GM18909 (cell line): ENCODE data around the gene ACADL.
"Not testable (repeated sequence)": the region's sequence is repeated elsewhere in the genome, so short reads cannot be mapped to it uniquely, and the experiment has no call there.

Experiments used
- ATAC-seq: cut with Tn5 transposase; IDR thresholded peaks from one replicate; pipeline ENCODE4 v1.9.1; 2021; ENCODE audit warnings: mild to moderate bottlenecking; ENCODE audit not compliant: unreplicated experiment, poor library complexity

ACADL gene

DNA sequence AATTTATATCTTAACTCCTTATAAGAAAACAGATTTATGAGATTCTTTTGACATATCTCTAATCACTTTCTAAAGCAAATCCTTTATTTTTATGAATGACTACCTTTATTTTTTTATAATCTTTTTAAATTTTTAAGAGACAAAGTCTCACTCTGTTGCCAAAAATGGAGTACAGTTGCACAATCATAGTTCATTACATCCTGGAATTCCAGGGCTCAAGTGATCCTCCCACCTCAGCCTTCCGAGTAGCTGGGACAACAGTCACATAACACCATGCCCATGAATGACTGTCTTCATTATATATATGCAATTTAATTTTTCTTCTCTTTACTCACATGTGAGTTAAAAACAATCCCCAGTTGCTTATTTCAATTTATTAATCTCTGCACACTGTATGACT, 21.7 kb downstream of the ACADL start:
- no peak for ATAC-seq

DNA sequence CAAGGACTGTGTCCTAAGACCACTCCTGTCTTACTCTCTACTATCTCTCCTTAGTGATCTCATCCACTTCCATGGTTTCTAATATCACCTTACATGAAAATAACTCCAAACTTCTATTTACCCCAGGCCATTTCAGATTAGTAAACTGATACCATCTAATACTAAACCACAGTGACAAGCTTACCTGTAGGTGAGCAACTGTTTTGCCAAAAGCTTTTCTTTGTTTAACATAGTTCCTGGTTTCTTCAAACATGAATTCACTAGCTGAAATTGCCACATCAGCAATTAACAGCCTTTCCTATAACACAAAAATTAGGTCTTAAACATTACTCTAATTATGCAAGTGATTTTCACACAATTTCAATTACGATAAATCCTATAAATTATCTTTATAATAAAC, 22.1 kb downstream of the ACADL start:
- no peak for ATAC-seq

DNA sequence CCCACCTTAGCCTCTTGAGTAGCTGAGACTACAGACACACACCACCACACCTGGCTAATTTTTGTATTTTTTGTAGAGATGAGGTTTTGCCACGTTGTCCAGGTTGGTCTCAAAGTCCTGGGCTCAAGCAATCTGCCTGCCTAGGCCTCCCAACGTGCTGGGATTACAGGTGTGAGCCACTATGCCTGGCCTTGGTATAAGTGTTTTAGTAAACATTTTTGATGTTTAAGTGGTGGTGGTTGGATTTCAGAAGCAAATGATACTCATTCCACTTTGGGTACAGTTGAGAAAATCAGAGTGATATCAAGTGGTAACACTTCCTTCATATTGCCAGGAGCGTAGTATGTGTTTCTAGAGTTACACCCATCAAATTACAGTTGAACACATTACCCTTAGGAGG, 25.4 kb downstream of the ACADL start:
- no peak for ATAC-seq

DNA sequence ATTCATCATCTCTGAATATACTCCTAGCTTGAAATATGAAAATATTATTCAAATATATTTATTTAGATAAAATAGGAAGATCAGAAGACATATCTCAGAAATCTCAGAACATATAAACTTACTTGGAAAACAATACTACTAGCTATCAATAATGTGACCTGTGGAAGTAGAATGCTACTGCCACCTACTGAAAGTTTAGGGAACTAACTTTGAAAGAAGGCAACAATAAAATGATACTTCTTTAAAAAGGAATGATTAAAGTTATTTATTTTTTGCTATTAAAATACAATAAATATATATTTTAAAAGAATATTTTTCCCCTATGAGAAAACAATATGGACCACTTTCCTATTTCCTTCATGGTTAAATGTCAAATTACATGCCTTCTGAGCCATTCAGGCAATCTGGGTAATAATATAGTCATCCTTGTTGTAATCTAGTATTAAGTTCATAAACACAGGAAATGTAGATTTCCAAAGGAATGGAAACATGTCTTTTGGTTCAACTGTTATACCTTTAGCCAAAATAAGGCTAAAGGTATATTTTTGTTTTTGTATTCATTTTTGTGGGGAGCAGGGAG, 26.0 kb downstream of the ACADL start:
- ATAC-seq: peak; percentile 54

DNA sequence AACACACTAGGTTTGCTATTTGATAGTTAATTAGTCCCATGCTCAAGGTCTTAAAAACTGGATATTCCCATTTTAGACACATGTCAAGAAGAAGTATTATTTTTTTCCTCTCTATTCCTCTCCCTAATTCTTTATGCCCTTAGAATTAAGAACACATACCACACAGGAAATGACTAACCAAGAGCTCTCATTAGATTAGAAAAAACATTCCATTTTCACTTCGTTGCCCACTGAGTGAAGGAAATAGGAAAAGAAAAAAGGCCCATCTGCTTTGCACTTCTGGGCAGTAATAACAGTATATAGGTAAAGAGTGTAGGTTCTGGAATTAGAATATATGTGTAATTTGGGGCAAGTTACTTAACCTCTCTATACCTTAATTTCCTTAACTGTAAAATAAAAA, 26.9 kb downstream of the ACADL start:
- ATAC-seq: no peak

DNA sequence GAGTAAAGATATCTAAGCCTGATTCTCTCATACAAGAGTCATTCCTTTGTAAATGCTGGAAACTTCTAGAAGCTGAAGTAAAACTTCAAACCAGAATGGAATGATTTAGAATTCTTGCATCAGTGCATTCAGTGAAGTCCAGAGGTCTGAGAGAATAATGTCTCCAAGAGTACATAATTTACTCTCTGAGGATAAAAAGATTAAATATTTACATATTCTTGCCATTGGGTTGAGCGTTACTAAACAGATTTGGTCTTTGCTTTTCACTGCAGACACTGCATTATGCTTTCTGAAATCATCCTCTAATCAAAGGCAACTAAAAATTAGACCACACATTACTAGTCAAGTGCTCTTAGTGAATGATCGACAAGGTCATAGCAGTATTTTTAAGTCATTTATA, 27.5 kb downstream of the ACADL start:
- ATAC-seq: no peak

DNA sequence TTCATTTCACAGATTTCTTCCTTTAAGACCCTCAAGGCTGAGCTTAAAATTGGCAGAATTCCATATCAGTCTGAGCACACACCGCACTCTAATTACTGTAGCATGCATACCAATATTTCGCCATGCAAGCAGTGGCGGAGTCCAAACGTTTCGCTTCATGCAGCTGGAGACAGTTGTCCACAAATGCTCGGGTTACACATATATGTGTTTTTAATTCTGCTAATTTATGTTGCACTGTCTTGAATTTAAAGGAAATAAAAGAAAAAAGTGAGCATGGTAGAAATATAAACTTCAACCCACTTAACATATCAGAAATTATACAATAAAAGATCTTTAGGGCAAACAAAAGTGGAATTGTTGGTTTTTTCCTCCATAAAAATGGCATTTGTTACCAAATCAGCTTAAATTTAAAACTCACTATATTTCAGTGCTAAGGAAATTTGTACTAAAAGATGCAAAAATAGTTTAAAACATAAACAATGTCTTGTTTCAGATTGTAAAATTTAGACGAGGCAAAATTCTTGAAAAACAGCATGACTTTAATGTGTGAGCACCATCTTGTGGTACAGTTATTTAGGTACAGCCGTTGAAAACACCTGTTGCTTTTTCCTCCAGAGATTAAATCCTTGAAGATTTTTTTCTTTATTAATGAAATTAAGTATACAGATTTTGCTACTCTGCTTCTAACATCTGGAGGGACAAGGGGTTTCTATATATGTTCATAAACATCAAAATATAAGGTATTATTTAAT, 30.0 kb downstream of the ACADL start:
- no peak for ATAC-seq

DNA sequence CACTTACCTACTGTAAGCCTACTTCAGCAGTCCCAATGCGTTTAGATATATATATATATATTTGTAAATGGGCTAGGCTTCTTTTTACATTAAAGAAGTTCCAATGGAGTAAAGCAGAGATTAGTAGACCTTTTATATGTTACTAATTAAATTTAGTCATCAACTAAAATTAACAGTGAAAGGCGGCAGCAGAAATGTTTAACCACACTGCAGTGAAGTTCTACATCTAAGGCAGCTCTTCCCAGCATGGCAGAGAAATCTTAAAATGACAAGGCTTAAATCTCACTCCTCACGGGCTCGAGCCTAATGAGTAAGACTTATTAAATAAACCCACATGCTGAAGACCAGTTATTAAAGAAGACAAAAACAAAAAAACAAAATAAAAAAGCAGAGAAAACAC, 34.9 kb downstream of the ACADL start:
- ATAC-seq: peak; percentile 62

DNA sequence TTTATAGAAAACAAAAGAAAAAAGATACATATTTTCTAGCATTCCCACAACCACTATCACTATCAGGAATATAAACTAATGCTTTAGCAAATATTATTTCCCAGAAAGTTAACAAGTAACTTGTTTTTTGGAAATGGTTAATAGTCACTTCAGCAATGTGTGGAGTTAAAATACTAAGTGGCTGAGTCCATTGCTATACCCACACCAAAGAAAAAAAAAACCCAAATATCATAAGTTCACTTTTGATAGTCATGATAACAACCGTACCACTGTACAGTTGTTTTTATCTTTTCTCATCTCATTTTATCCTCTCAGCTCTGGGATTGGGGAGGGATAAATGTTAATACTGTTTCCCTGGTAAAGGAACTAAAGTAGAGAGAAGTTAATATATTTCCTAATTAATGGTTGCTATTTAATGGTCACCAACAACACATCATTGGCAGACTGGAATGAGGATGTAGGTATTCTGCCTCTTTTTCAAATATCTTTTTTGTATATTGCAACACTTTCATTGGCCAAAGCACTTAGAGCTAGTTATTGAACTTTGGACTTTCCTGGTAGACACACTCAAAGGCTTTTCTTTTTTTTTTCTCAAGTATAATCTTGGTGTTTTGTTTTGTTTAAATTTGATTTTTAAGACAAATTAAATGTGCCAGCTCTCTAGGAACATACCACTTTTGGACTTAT, 35.7 kb downstream of the ACADL start:
- ATAC-seq: peak; percentile 65

DNA sequence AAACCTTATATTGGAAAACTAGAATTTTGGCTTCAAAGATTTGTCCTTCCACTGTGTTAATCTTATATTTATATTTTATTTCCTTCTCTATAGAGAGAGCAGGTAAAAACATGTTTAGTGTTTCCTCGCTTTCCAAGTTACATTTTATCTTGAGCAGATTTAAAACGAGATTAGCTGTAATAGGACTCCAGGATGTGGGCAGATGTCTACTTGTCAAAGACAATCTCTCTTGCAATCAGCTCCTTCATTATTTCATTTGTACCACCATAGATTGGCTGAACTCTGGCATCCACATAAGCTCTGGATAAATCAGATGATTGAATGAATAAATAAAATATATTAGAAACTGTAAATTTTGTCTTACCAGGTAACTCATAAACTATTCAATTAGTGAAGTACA, 36.5 kb downstream of the ACADL start:
- ATAC-seq: no peak

DNA sequence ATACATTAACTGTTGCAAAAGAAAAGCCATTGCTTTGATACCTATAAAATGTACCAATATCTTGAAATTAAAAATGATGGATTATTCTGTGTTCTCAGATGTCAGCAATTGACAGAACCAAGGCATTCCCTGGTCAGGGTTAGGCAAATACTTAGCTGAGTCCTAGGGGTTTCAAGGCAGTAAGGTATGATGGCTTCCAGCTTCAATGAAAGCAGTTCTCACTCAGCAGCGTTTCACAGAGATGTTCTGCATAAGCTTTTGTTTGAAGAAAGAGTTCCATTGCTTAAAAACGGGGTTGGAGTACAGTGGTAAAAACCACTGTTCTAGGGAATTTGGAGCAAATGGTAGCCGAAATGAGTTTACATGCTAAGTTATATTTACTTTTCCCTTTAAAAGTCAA, 37.1 kb downstream of the ACADL start:
- no peak for ATAC-seq

DNA sequence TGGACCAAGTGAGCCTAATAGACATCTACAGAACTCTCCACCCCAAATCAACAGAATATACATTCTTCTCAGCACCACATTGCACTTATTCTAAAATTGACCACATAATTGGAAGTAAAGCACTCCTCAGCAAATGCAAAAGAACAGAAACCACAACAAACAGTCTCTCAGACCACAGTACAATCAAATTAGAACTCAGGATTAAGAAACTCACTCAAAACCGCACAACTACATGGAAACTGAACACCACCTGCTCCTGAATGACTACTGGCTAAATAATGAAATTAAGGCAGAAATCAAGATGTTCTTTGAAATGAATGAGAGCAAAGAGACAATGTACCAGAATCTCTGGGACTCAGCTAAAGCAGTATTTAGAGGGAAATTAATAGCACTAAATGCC, 41.3 kb downstream of the ACADL start:
- not testable (repeated sequence) for ATAC-seq

DNA sequence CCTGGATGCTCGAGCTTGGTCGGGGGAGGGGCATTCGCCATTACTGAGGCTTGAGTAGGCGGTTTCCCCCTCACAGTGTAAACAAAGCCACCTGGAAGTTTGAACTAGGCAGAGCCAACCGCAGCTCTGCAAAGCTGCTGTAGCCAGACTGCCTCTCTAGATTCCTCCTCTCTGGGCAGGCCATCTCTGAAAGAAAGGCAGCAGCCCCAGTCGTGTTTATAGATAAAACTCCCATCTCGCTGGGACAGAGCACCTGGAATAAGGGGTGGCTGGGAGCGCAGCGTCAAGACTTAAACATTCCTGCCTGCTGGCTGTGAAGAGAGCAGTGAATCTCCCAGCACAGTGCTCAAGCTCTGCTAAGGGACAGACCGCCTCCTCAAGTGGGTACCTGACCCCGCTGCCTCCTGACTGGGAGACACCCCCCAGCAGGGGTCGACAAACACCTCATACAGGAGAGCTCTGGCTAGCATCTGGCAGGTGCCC, 43.6 kb downstream of the ACADL start:
- ATAC-seq: not testable (repeated sequence)

DNA sequence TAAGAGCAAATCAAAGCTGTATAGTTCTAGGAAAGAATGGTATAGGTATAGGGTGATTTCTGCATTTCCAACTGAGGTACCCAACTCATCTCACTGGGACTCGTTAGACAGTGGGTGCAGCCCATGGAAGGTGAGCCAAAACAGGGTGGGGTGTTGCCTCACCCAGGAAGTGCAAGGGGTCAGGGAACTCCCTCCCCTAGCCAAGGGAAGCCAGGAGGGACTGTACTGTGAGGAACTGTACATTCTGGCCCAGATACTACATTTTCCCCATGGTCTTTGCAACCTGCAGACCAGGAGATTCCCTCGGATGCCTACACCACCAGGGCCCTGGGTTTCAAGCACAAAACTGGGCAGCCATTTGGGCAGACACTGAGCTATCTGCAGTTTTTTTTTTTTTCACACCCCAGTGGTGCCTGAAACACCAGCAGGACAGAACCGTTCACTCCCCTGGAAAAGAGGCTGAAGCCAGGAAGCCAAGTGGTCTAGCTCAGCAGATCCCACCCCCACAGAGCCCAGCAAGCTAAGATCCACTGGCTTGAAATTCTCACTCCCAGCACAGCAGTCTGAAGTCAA, 44.1 kb downstream of the ACADL start:
- ATAC-seq: not testable (repeated sequence)

DNA sequence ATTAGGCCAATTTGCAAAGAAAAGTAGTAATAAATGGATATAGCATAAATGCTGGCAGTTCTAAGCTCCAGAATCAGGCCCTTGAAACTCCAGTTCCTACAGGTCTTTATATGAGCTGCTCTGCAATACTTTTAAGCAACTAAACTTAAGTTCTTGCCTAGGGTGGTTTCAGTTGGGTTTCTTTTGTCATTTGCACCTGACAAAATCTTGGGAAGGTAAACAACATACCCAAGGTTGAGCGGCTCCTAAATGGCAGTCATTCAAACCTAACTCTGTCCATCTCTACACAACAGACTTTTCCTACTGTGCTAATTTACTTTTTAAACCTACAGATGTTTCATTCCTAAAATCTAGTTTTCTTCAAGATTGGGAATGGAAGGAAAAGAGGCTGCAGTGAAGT, 44.8 kb downstream of the ACADL start:
- no peak for ATAC-seq

DNA sequence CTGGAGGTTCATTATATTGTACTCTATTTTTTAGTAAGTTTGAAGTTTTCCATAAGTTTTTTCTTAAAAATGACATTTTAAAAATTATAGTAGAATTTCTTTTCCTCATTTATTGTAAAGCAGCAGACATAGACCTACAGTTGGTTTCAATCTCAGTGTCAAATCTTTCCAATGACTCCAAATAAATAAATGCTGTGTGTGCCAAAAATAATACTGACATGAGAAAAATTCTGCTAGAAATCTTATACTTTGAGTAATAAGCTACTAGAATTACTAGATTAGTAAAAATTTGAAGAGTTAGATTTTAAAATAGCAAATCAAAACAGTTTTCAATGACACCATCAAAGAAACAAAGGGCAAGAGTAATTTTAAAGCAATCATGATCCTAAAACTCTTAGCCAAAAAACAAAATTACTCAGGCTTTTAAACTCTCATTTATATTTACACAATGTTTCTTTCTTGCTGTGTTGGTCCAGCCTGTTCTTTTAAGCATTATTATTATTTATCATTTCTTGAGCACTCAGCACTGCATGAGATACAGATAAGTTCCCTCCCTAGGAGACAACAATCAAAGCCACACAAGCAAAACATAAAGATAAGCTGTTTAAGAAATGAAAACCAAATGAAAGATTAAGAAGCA, 45.8 kb downstream of the ACADL start:
- no peak for ATAC-seq

DNA sequence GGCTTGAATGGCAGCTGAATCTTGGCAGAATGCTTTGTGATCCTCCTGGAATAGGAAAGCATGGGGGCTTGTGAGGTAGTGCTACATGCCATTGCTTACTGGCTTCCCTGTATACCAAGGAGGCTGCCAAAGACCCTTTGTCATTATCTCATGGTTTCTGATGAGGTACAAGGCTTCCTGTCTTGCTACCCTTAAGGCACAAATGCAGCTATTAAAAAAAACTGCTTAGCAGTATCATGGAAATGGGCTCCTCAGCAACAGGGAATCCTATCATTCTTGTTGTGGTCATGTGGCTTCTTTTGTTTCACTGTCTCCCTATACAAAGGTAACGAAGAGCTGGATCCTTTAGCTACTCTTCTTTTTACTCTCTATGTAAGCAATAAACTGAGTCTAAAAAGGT, 47.5 kb downstream of the ACADL start:
- ATAC-seq: no peak

DNA sequence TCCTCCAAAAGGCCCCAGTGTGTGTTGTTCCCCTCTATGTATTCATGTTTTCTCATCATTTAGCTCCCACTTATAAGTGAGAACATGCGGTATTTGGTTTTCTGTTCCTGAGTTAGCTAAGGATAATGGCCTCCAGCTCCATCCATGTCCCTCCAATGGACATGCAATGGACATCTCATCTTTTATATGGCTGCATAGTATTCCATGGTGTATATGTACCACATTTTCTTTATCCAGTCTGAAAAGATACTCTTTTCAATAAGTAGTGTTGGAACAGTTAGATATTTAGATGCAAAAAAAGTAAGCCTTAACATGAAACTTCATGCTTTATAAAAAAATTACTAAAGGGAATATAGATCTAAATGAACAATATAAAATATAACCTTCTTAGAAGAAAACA, 48.1 kb downstream of the ACADL start:
- ATAC-seq: not testable (repeated sequence)

DNA sequence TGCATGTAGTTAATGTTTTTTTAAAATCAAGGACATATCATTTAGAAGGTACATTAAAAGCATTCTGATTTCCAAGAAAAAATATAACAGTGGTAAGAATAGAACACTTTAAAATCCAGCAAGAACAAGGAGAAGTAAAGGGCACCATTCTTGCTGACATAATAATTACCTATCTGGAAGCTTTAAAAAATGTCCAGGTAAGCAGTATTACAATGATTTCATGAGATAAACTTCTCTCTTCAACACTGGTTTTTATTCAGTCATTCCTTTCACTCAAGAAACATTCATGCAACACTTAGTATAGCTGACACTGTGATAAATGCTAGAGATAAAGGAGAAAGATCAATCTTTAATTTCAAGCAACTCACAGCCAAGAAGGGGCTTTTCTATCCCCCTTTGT, 51.2 kb downstream of the ACADL start:
- no peak for ATAC-seq

DNA sequence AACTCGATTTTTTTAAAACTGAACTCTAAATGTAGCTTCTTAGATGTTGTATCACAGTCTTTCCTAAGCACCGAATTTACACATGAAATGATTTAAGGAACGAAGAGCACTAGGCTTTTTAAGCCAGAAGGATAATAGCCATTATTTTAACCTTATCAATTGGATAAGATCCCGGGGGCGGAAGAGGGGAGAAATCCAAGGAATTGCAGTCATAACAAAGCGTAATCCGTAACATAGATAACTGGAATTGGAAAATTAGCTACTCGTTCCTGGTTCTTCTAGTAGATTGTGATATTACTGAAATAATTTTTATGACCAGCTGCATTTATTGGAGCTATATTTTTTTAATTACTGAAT, 53.0 kb downstream of the ACADL start:
- no peak for ATAC-seq
